Measurements from ENCODE around the gene LGR5.
"Not testable (repeated sequence)": the region's sequence is repeated elsewhere in the genome, so short reads cannot be mapped to it uniquely, and the experiment has no call there.

The LGR5 gene

GRCh38 chr12:71476513-71476912, 36.9 kb downstream of the LGR5 start:
- H3K27ac ChIP-seq (ENCODE audit: low read depth, low read length): no peak overlapping the region
- no peak overlapping the region for H3K4me3 ChIP-seq (ENCODE audit: low read depth in 1 of 2, low read length in 2 of 2)
- H3K9ac ChIP-seq (ENCODE audit: low read length): no peak overlapping the region
- no peaks in the 10 kb centered on the region for H3K36me3 ChIP-seq (ENCODE audit: insufficient read depth, low read length)
- no peaks in the 10 kb centered on the region for H3K27me3 ChIP-seq (ENCODE audit: control insufficient read depth in 1 of 2, insufficient read depth in 2 of 2, low read length in 2 of 2)
- H3K9me3 ChIP-seq (ENCODE audit: low read length): no peaks in the 10 kb centered on the region
- H3K4me1 ChIP-seq (ENCODE audit: insufficient read depth, low read length): no peaks in the 10 kb centered on the region

GRCh38 chr12:71477609-71478008, 38.0 kb downstream of the LGR5 start:
- Histone ChIP-seq H3K27ac (ENCODE audit: low read depth, low read length) (no peak overlapping the region), H3K36me3 (ENCODE audit: insufficient read depth, low read length) (no peaks in the 10 kb centered on the region), H3K9ac (ENCODE audit: low read length) (no peak overlapping the region), H3K27me3 (ENCODE audit: control insufficient read depth in 1 of 2, insufficient read depth in 2 of 2, low read length in 2 of 2) (no peaks in the 10 kb centered on the region), H3K9me3 (ENCODE audit: low read length) (no peaks in the 10 kb centered on the region), H3K4me3 (ENCODE audit: low read depth in 1 of 2, low read length in 2 of 2) (no peak overlapping the region), H3K4me1 (ENCODE audit: insufficient read depth, low read length) (no peaks in the 10 kb centered on the region)

- no peak overlapping the region for H3K9ac ChIP-seq (ENCODE audit: low read length)
- no peaks in the 10 kb centered on the region for H3K9me3 ChIP-seq (ENCODE audit: low read length)
- H3K4me1 ChIP-seq (ENCODE audit: insufficient read depth, low read length): no peaks in the 10 kb centered on the region
- H3K27me3 ChIP-seq (ENCODE audit: control insufficient read depth in 1 of 2, insufficient read depth in 2 of 2, low read length in 2 of 2): no peaks in the 10 kb centered on the region
- no peak overlapping the region for H3K4me3 ChIP-seq (ENCODE audit: low read depth in 1 of 2, low read length in 2 of 2)
- no peak overlapping the region for H3K27ac ChIP-seq (ENCODE audit: low read depth, low read length)
- no peaks in the 10 kb centered on the region for H3K36me3 ChIP-seq (ENCODE audit: insufficient read depth, low read length)
Measured at GRCh38 chr12:71478270-71478669, 38.7 kb downstream of the LGR5 start.

GRCh38 chr12:71484272-71484905, 44.8 kb downstream of the LGR5 start:
- H3K4me1 ChIP-seq (ENCODE audit: insufficient read depth, low read length): no peaks in the 10 kb centered on the region
- no peaks in the 10 kb centered on the region for H3K27me3 ChIP-seq (ENCODE audit: control insufficient read depth in 1 of 2, insufficient read depth in 2 of 2, low read length in 2 of 2)
- H3K4me3 ChIP-seq (ENCODE audit: low read depth in 1 of 2, low read length in 2 of 2): no peak overlapping the region
- no peaks in the 10 kb centered on the region for H3K36me3 ChIP-seq (ENCODE audit: insufficient read depth, low read length)
- no peak overlapping the region for H3K27ac ChIP-seq (ENCODE audit: low read depth, low read length)
- no peak overlapping the region for H3K9ac ChIP-seq (ENCODE audit: low read length)
- H3K9me3 ChIP-seq (ENCODE audit: low read length): no peaks in the 10 kb centered on the region

- not testable (repeated sequence) for H3K9ac ChIP-seq (ENCODE audit: low read length); H3K4me3 ChIP-seq (ENCODE audit: low read depth in 1 of 2, low read length in 2 of 2); H3K36me3 ChIP-seq (ENCODE audit: insufficient read depth, low read length); H3K4me1 ChIP-seq (ENCODE audit: insufficient read depth, low read length); H3K9me3 ChIP-seq (ENCODE audit: low read length); H3K27ac ChIP-seq (ENCODE audit: low read depth, low read length); H3K27me3 ChIP-seq (ENCODE audit: control insufficient read depth in 1 of 2, insufficient read depth in 2 of 2, low read length in 2 of 2)
Measured at GRCh38 chr12:71490844-71491243, 51.2 kb downstream of the LGR5 start.

- Histone ChIP-seq H3K4me1 (ENCODE audit: insufficient read depth, low read length) (no peaks in the 10 kb centered on the region), H3K27ac (ENCODE audit: low read depth, low read length) (no peak overlapping the region), H3K4me3 (ENCODE audit: low read depth in 1 of 2, low read length in 2 of 2) (no peak overlapping the region), H3K27me3 (ENCODE audit: control insufficient read depth in 1 of 2, insufficient read depth in 2 of 2, low read length in 2 of 2) (no peaks in the 10 kb centered on the region), H3K9ac (ENCODE audit: low read length) (no peak overlapping the region), H3K36me3 (ENCODE audit: insufficient read depth, low read length) (no peaks in the 10 kb centered on the region), H3K9me3 (ENCODE audit: low read length) (no peaks in the 10 kb centered on the region)
Measured at GRCh38 chr12:71492604-71493003, 53.0 kb downstream of the LGR5 start.

- Histone ChIP-seq H3K4me3 (ENCODE audit: low read depth in 1 of 2, low read length in 2 of 2) (no peak overlapping the region), H3K9ac (ENCODE audit: low read length) (no peak overlapping the region), H3K9me3 (ENCODE audit: low read length) (no peaks in the 10 kb centered on the region), H3K27ac (ENCODE audit: low read depth, low read length) (no peak overlapping the region), H3K36me3 (ENCODE audit: insufficient read depth, low read length) (no peaks in the 10 kb centered on the region), H3K4me1 (ENCODE audit: insufficient read depth, low read length) (no peaks in the 10 kb centered on the region), H3K27me3 (ENCODE audit: control insufficient read depth in 1 of 2, insufficient read depth in 2 of 2, low read length in 2 of 2) (no peaks in the 10 kb centered on the region)
Measured at GRCh38 chr12:71499834-71500233, 60.2 kb downstream of the LGR5 start.

- H3K4me1 ChIP-seq (ENCODE audit: insufficient read depth, low read length): no peaks in the 10 kb centered on the region
- no peak overlapping the region for H3K4me3 ChIP-seq (ENCODE audit: low read depth in 1 of 2, low read length in 2 of 2)
- no peaks in the 10 kb centered on the region for H3K36me3 ChIP-seq (ENCODE audit: insufficient read depth, low read length)
- H3K9ac ChIP-seq (ENCODE audit: low read length): no peak overlapping the region
- no peaks in the 10 kb centered on the region for H3K9me3 ChIP-seq (ENCODE audit: low read length)
- no peak overlapping the region for H3K27ac ChIP-seq (ENCODE audit: low read depth, low read length)
- no peaks in the 10 kb centered on the region for H3K27me3 ChIP-seq (ENCODE audit: control insufficient read depth in 1 of 2, insufficient read depth in 2 of 2, low read length in 2 of 2)
Measured at GRCh38 chr12:71503579-71504391, 64.2 kb downstream of the LGR5 start.

- no peak overlapping the region for H3K4me3 ChIP-seq (ENCODE audit: low read depth in 1 of 2, low read length in 2 of 2)
- no peak overlapping the region for H3K27ac ChIP-seq (ENCODE audit: low read depth, low read length)
- H3K27me3 ChIP-seq (ENCODE audit: control insufficient read depth in 1 of 2, insufficient read depth in 2 of 2, low read length in 2 of 2): no peaks in the 10 kb centered on the region
- no peaks in the 10 kb centered on the region for H3K36me3 ChIP-seq (ENCODE audit: insufficient read depth, low read length)
- no peaks in the 10 kb centered on the region for H3K9me3 ChIP-seq (ENCODE audit: low read length)
- no peak overlapping the region for H3K9ac ChIP-seq (ENCODE audit: low read length)
- H3K4me1 ChIP-seq (ENCODE audit: insufficient read depth, low read length): no peaks in the 10 kb centered on the region
Measured at GRCh38 chr12:71504476-71504875, 64.9 kb downstream of the LGR5 start.

GRCh38 chr12:71509705-71510104, 70.1 kb downstream of the LGR5 start:
- Histone ChIP-seq H3K27ac (ENCODE audit: low read depth, low read length) (no peak overlapping the region), H3K9ac (ENCODE audit: low read length) (no peak overlapping the region), H3K36me3 (ENCODE audit: insufficient read depth, low read length) (no peaks in the 10 kb centered on the region), H3K9me3 (ENCODE audit: low read length) (no peaks in the 10 kb centered on the region), H3K4me1 (ENCODE audit: insufficient read depth, low read length) (no peaks in the 10 kb centered on the region), H3K4me3 (ENCODE audit: low read depth in 1 of 2, low read length in 2 of 2) (no peak overlapping the region), H3K27me3 (ENCODE audit: control insufficient read depth in 1 of 2, insufficient read depth in 2 of 2, low read length in 2 of 2) (no peaks in the 10 kb centered on the region)

- no peaks in the 10 kb centered on the region for H3K9me3 ChIP-seq (ENCODE audit: low read length)
- no peaks in the 10 kb centered on the region for H3K27me3 ChIP-seq (ENCODE audit: control insufficient read depth in 1 of 2, insufficient read depth in 2 of 2, low read length in 2 of 2)
- H3K4me1 ChIP-seq (ENCODE audit: insufficient read depth, low read length): no peaks in the 10 kb centered on the region
- no peak overlapping the region for H3K4me3 ChIP-seq (ENCODE audit: low read depth in 1 of 2, low read length in 2 of 2)
- H3K9ac ChIP-seq (ENCODE audit: low read length): no peak overlapping the region
- no peaks in the 10 kb centered on the region for H3K36me3 ChIP-seq (ENCODE audit: insufficient read depth, low read length)
- no peak overlapping the region for H3K27ac ChIP-seq (ENCODE audit: low read depth, low read length)
Measured at GRCh38 chr12:71517145-71517846, 77.7 kb downstream of the LGR5 start.
